ENCODE results near the gene TMEM132D. TPM values are rescaled to one million over a fixed set of nuclear protein-coding genes. Genes with fewer than 3 reads are reported as not detected.

TMEM132D gene
- total RNA-seq, 2 donors from 2014 or later, result not detected

GRCh38 chr12:129592449-129592848, 311.4 kb downstream of the TMEM132D start:
- TF ChIP-seq CTCF (IDR thresholded peaks at IDR 0.05), result no peak
- ATAC-seq (ENCODE audit: insufficient number of reproducible peaks, low FRiP score, low read depth) (no peak), DNase-seq (ENCODE audit: low spot score) (no peak)
- Histone ChIP-seq H3K36me3 (no peaks in the 10 kb centered on the region), H3K27ac (no peak overlapping the region), H3K4me3 (no peak overlapping the region), H3K9me3 (no peaks in the 10 kb centered on the region), H3K27me3 (replicated peaks; ENCODE audit: insufficient read depth) (no peaks in the 10 kb centered on the region), H3K4me1 (ENCODE audit: control insufficient read depth in 1 of 2, low read depth in 2 of 2) (no peaks in the 10 kb centered on the region)

GRCh38 chr12:129589503-129589902, 314.3 kb downstream of the TMEM132D start:
- Histone ChIP-seq H3K9me3 (no peaks in the 10 kb centered on the region), H3K4me1 (ENCODE audit: control insufficient read depth in 1 of 2, low read depth in 2 of 2) (no peaks in the 10 kb centered on the region), H3K36me3 (no peaks in the 10 kb centered on the region), H3K27me3 (replicated peaks; ENCODE audit: insufficient read depth) (no peaks in the 10 kb centered on the region), H3K4me3 (no peak overlapping the region), H3K27ac (no peak overlapping the region)
- TF ChIP-seq CTCF (IDR thresholded peaks at IDR 0.05), result no peak
- ATAC-seq (ENCODE audit: insufficient number of reproducible peaks, low FRiP score, low read depth), result no peak
- no peak for DNase-seq (ENCODE audit: low spot score)

GRCh38 chr12:129588142-129588541, 315.7 kb downstream of the TMEM132D start:
- no peak for TF ChIP-seq CTCF (IDR thresholded peaks at IDR 0.05)
- no peaks in the 10 kb centered on the region for H3K36me3 ChIP-seq
- no peaks in the 10 kb centered on the region for H3K4me1 ChIP-seq (ENCODE audit: control insufficient read depth in 1 of 2, low read depth in 2 of 2)
- no peak for ATAC-seq (ENCODE audit: insufficient number of reproducible peaks, low FRiP score, low read depth)
- H3K4me3 ChIP-seq, result no peak overlapping the region
- H3K27me3 ChIP-seq (replicated peaks; ENCODE audit: insufficient read depth), result no peaks in the 10 kb centered on the region
- no peak for DNase-seq (ENCODE audit: low spot score)
- no peaks in the 10 kb centered on the region for H3K9me3 ChIP-seq
- H3K27ac ChIP-seq, result no peak overlapping the region

GRCh38 chr12:129585296-129585695, 318.5 kb downstream of the TMEM132D start:
- ATAC-seq (ENCODE audit: insufficient number of reproducible peaks, low FRiP score, low read depth), result no peak
- no peaks in the 10 kb centered on the region for H3K4me1 ChIP-seq (ENCODE audit: control insufficient read depth in 1 of 2, low read depth in 2 of 2)
- H3K4me3 ChIP-seq, result no peak overlapping the region
- no peaks in the 10 kb centered on the region for H3K9me3 ChIP-seq
- no peaks in the 10 kb centered on the region for H3K27me3 ChIP-seq (replicated peaks; ENCODE audit: insufficient read depth)
- TF ChIP-seq CTCF (IDR thresholded peaks at IDR 0.05), result no peak
- no peak for DNase-seq (ENCODE audit: low spot score)
- no peak overlapping the region for H3K27ac ChIP-seq
- no peaks in the 10 kb centered on the region for H3K36me3 ChIP-seq

GRCh38 chr12:129579879-129580278, 323.9 kb downstream of the TMEM132D start:
- H3K27me3 ChIP-seq (replicated peaks; ENCODE audit: insufficient read depth), result no peaks in the 10 kb centered on the region
- no peaks in the 10 kb centered on the region for H3K9me3 ChIP-seq
- no peaks in the 10 kb centered on the region for H3K4me1 ChIP-seq (ENCODE audit: control insufficient read depth in 1 of 2, low read depth in 2 of 2)
- H3K36me3 ChIP-seq, result no peaks in the 10 kb centered on the region
- TF ChIP-seq CTCF (IDR thresholded peaks at IDR 0.05), result no peak
- H3K27ac ChIP-seq, result no peak overlapping the region
- ATAC-seq (ENCODE audit: insufficient number of reproducible peaks, low FRiP score, low read depth) (no peak), DNase-seq (ENCODE audit: low spot score) (no peak)
- no peak overlapping the region for H3K4me3 ChIP-seq

All from thoracic aorta (tissue), 2 donors.